GM12892 (cell line): ENCODE data around the gene VCAN.

Experiments used
- DNase-seq: peaks from one replicate; pipeline ENCODE4 v3.0.0; 2011; ENCODE audit not compliant: insufficient read length
- FAIRE-seq: peaks from 2 replicates; lab custom pipeline; 2011; peaks lifted over from hg19 to GRCh38; lab: Jason Lieb, UNC
- POLR2A ChIP-seq: IDR thresholded peaks from 2 replicates; pipeline ENCODE4 v1.6.1; 2011; ENCODE audit warnings: low read depth, low read length, control low read depth
- POLR2AphosphoS5 ChIP-seq: IDR thresholded peaks from 2 replicates; pipeline ENCODE4 v1.6.1; 2011; ENCODE audit warnings: low read depth, low read length, control low read depth
- TAF1 ChIP-seq: IDR thresholded peaks from 2 replicates; pipeline ENCODE4 v1.6.1; 2011; ENCODE audit warnings: low read depth, mild to moderate bottlenecking, control low read depth, low read length, borderline replicate concordance

The VCAN gene

DNA sequence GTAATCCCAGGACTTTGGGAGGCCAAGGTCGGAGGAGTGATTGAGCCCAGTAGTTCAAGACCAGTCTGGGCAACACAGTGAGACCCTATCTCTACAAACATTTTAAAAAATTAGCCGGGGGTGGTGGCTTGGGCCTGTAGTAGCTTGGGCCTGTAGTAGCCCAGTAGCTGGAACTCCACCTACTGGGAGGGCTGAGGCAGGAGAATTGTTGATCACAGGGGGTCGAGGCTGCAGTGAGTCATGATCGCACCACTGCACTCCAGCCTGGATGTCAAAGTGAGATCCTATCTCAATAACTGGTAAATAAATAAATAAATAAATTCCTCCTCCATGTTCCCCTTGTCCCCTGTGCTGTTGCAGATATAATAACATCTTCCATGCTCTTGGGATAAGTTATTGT, 14.3 kb downstream of the VCAN start:
- DNase-seq (no peak), FAIRE-seq (no peak)
- TF ChIP-seq POLR2AphosphoS5 (no peak), POLR2A (no peak), TAF1 (no peak)

DNA sequence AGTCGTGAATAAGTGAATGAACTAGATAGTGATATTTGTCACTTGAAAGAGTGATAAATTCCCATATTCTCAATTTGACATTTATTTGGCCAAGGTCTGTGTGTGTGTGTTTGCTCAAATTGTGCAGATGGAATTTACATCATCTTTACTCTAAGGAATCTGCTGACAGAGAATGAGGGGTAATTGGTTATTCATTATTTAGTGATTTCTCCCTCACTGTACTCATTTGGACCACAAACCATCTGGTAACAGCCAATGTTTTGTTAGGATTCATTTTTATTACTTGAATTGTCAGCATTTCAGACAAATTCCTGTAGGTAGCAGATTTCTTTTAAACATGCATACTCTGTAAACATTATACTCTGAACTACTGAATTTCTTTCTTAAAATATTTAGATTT, 15.6 kb downstream of the VCAN start:
- TF ChIP-seq TAF1 (no peak), POLR2AphosphoS5 (no peak), POLR2A (no peak)
- no peak for FAIRE-seq

DNA sequence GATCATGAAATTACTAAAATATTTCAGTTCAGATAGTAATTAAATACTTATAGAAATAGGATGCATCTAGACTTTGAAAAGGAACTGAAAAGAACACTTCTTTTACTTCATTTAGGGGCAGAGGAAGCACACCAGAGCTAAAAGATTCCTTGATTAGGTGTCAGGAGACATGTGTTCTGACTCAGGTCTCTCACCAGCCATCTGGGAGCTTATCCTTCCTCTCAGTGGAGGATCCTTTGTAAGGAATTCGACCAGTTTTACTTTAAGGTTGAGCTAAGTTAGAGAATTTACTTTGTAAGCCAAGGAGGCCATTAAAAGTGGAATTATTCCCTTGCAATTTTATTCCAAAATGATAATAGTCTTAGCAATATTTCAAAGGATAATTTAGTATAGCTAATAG, 16.7 kb downstream of the VCAN start:
- DNase-seq (no peak), FAIRE-seq (no peak)
- no peak for TF ChIP-seq POLR2AphosphoS5
- no peak for TF ChIP-seq POLR2A
- TF ChIP-seq TAF1, result no peak

More for the DNA sequence above, 15.6 kb downstream of the VCAN start:
- no peak for DNase-seq

DNA sequence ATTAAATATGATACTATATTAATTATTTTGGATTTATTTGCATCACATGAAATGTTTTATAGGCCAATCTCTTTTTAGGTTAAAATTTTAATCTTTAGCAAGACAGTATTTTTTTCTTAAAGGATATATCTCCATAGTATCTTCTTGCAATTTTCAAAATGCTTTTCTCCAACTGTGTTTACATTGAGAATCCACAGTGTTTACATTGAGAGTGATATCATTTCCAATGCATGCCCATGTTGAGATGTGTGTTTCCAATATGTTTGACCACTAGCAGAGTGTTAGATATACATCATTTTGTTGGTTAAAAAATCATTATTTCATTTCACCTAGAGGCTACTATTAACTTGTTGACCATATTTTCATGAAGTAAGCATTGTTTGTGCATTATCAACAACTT, 17.3 kb downstream of the VCAN start:
- no peak for FAIRE-seq
- TF ChIP-seq POLR2A (no peak), TAF1 (no peak), POLR2AphosphoS5 (no peak)
- no peak for DNase-seq

DNA sequence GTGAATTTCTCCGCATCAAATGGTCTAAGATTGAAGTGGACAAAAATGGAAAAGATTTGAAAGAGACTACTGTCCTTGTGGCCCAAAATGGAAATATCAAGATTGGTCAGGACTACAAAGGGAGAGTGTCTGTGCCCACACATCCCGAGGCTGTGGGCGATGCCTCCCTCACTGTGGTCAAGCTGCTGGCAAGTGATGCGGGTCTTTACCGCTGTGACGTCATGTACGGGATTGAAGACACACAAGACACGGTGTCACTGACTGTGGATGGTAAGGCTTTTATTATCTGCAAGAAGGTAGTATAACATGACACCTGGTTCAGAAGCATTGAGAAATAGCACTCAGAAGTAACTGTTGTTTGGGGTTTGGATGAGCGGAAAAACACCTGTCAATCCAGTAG, 18.7 kb downstream of the VCAN start:
- FAIRE-seq (no peak), DNase-seq (no peak)
- TF ChIP-seq POLR2A (no peak), TAF1 (no peak), POLR2AphosphoS5 (no peak)

DNA sequence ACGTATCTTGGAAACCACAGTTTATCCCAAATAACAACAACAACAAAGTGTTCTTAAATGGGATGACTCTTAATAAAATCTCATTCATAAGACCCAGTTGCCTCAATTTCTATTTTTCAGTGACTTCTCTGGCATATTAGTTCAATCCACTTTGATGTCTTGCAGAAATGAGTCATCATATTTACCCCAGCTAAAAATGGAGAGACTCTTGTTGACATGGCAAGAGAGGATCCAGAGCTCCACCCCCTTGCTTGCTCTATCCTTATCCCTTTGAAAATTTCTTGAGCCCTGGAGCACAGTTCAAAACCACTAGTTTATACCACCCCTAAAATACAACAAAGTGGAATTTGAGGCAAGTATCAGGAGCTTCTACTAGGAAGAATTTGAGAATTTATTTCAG, 20.8 kb downstream of the VCAN start:
- FAIRE-seq, result no peak
- TF ChIP-seq TAF1 (no peak), POLR2A (no peak), POLR2AphosphoS5 (no peak)
- DNase-seq, result no peak

DNA sequence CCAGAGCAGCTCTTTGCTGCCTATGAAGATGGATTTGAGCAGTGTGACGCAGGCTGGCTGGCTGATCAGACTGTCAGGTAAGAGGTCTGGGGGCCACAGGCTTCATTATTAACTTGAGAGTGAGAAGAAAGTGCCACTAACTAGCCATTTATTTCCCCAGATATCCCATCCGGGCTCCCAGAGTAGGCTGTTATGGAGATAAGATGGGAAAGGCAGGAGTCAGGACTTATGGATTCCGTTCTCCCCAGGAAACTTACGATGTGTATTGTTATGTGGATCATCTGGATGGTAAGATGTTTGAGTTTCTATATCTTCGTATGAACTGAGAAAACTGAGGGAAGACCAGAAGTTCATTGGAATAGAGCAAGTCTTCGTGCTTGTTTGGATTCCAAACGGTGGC, 22.1 kb downstream of the VCAN start:
- TF ChIP-seq POLR2AphosphoS5 (no peak), TAF1 (no peak), POLR2A (no peak)
- DNase-seq (no peak), FAIRE-seq (no peak)

DNA sequence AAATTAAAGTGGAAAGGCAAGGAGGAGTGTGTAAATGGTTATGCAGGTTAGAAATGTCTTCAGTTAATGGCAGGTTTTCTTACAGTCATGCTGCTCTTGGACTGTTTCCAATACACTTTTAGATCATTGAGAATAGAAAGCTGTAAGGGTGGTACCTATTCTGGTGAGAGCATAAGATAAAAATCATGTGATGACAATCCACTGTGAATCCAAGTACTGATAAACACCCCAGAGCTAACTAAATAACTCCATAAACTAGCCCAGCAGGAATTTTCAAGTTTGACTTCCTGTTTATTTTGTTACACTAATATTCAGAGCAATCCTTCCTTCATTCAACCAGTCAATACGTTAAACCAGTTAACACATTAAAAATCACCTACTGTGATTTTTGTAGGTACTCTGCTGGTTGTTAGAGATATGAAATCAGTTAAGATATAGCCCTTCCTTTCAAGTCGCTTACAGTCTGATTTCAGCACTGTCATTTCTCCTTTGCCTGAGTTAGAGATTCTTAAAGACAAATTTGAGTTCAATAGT, 22.6 kb downstream of the VCAN start:
- FAIRE-seq (no peak), DNase-seq (no peak)
- TF ChIP-seq POLR2A (no peak), TAF1 (no peak), POLR2AphosphoS5 (no peak)

DNA sequence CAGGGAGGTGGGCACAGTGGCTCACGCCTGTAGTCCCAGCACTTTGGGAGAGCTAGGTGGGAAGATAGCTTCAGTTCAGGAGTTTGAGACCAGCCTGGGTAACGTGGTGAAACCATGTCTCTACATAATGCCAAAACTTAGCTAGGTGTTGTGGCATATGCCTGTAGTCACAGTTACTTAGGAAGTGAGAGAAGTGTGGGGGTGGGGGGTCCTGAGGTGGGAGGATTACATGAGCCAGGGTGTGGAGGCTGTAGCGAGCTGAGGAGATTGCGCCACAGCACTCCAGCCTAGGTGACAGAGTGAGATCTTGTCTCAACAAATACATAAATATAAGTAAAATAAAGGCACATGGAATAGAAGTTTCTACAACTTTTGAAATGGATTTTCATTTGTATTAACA, 23.1 kb downstream of the VCAN start:
- no peak for TF ChIP-seq TAF1
- no peak for TF ChIP-seq POLR2AphosphoS5
- no peak for TF ChIP-seq POLR2A
- FAIRE-seq (no peak), DNase-seq (no peak)

DNA sequence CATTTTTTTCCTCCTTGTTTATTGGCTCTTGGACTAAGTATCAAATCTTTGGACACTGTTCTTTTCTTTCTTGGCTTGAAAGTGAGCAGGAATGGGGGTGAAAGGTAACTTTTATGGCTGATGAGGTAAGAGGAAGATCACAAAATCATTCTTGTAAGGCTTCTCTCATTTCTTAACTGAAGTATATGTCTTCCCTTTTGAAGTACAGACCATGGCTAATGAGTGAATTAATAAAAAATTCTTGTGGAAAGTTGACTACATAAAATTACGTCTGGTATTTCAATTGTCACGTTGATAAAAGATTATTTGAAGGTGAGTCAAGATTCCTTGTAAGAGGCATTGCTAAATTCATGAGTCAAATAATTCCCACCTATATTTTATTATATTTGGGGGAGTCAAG, 25.1 kb downstream of the VCAN start:
- FAIRE-seq (no peak), DNase-seq (no peak)
- TF ChIP-seq POLR2AphosphoS5, result no peak
- TF ChIP-seq POLR2A, result no peak
- TF ChIP-seq TAF1, result no peak

DNA sequence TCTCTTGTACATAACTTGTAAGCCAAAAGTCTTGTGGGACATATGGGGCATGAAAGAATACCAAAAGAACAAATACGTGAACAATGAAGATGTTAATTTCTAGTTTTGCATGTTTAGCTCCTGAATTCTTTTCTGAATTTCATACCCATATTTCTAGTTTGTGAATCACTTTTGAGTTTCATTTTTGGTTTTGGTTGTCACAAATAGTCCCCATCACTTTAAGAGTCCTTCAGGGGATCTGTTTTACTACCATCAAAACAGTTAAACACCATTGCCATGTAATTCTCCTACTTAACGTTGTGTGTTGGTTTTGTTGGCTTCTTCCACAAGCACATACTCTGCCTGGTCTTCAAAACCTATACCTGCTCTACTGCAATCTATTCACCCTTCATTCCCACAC, 27.0 kb downstream of the VCAN start:
- TF ChIP-seq POLR2A, result no peak
- TF ChIP-seq POLR2AphosphoS5, result no peak
- TF ChIP-seq TAF1, result no peak
- DNase-seq, result no peak
- no peak for FAIRE-seq

DNA sequence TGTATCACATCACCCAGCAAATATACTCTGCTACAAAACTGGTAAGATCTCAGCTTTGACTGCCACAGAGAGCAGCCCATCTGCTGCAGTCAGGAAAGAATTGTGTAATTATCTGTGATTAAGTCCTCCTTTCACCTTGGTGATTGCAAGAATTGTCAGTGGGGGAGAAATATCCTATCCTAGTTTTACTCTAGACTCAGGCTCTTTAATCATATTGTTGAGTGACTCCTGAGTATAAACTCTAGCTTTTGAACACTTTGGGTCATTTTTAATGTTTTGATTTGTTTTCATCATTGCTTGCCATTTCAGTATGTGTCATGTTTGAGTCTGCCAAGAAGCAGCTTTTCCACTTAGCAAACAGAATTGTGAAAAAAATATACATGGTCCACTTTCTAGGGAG, 32.1 kb downstream of the VCAN start:
- DNase-seq, result no peak
- no peak for TF ChIP-seq POLR2AphosphoS5
- TF ChIP-seq TAF1, result no peak
- TF ChIP-seq POLR2A, result no peak
- FAIRE-seq, result no peak

DNA sequence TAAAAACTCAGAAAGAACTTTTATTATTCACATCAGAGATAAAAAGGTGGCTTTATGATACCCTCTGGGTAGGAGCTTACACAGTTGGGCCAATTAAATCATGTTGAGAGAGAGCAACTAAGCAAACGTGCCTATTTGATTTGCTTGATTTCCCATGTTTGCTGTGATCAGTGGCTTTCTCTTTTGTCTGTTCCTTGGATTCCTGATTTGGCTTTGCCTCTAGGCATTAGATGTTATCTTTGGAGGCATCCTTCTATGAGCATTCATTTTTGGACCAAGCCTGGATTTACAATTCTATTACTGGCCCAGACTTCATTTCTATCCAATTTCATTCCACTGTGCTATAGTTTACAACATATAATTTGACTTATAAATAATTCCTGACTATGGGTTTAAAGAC, 35.9 kb downstream of the VCAN start:
- TF ChIP-seq POLR2AphosphoS5, result no peak
- TF ChIP-seq POLR2A, result no peak
- DNase-seq (no peak), FAIRE-seq (no peak)

DNA sequence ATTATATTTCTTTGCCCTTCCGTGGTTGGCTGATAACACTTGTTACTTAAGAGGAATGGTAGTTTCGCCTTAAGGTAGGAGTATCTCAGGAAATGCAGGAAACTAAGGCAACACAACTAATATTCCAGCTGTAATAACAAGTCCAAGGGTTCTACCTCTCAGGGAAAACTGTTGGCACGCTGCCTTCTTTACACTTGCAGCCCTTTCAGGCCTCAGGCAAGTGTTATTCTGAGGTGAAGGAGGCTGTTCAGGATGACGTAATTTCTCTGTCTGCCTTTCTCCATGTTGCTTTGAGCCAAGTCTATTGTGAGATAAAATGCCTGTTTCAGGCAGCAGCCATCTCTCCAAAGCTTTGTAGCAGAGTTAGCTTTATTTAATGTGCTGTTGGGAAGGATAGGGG, 38.0 kb downstream of the VCAN start:
- FAIRE-seq (no peak), DNase-seq (no peak)
- no peak for TF ChIP-seq POLR2AphosphoS5
